HepG2 (cell line): ENCODE data around the gene PMM2. TPM values are rescaled to one million over a fixed set of nuclear protein-coding genes. Genes with fewer than 3 reads are reported as not detected.
A peak's percentile ranks its signal among the peaks of the same experiment; 100 is the strongest.

ENCODE experiments used
- CEBPG ChIP-seq: IDR thresholded peaks from 2 replicates; pipeline ENCODE4 v1.6.1; 2016
- CREB1 ChIP-seq, 2 experiments: fragments of 450-650 bp in 1 of 2; IDR thresholded peaks; 2 replicates each; pipeline ENCODE4 v1.6.1; 2016 to 2017; ENCODE audit warnings: control low read depth in 1 of 2, mild to moderate bottlenecking in 1 of 2, missing compliant biosample characterization in 1 of 2, missing genetic modification characterization in 1 of 2
- PAXIP1 ChIP-seq: sonication (generic); formaldehyde crosslinking; conservative IDR thresholded peaks from 2 replicates; pipeline ENCODE4 v1.4.0; 2020; ENCODE audit warnings: mild to moderate bottlenecking, missing genetic modification reagents, moderate library complexity
- YEATS2 ChIP-seq: sonication (generic); formaldehyde crosslinking; IDR thresholded peaks from 2 replicates; pipeline ENCODE4 v1.4.0; 2020; ENCODE audit warnings: missing genetic modification reagents, borderline replicate concordance
- ZNF687 ChIP-seq: sonication (generic); formaldehyde crosslinking; IDR thresholded peaks from 2 replicates; pipeline ENCODE4 v1.5.1; 2020; ENCODE audit warnings: mild to moderate bottlenecking, missing genetic modification reagents, moderate library complexity
- ZSCAN30 ChIP-seq: sonication (generic); formaldehyde crosslinking; IDR thresholded peaks from 2 replicates; pipeline ENCODE4 v1.5.0; 2020; ENCODE audit warnings: mild to moderate bottlenecking, missing genetic modification reagents
- polyA plus RNA-seq, 8 experiments: library from polyadenylated mRNA; depleted of rRNA in 3 of 8; stranded (reverse) in 7 of 8; unstranded in 1 of 8; fragments of >200 nt; fragmentation: Illumina TruSeq in 4 of 8; extraction: Trizol in 4 of 8; gene quantifications; 2 replicates each; pipeline versions ENCODE4 v1.2.1 to v1.2.3, GENCODE V29; 2011 to 2016; ENCODE audit warnings: low read depth in 4 of 8, missing spikeins in 1 of 8, mixed read lengths in 1 of 8; ENCODE audit not compliant: insufficient read depth in 1 of 8
- total RNA-seq, 5 experiments: library from RNA; depleted of rRNA; stranded (reverse); fragments of >200 nt; fragmentation: Illumina TruSeq; extraction: Trizol; gene quantifications; 2 replicates each; pipeline ENCODE4 v1.2.3, GENCODE V29; 2016; ENCODE audit warnings: low read depth in 1 of 5

The PMM2 gene
- total and polyA plus RNA-seq, 2 of the 13 experiments (the other 11 are each of a cell fraction or from before 2014, with no cell fraction given): 52.2 to 93.7 TPM

- TF ChIP-seq CEBPG (CRISPR knock-in tag) (peak; percentile 68), ZSCAN30 (CRISPR knock-in tag) (0 out of 2 replicates have a peak, but pooled peaks have one; percentile 28), ZNF687 (CRISPR knock-in tag) (peak; percentile 26), PAXIP1 (CRISPR knock-in tag) (no peak), YEATS2 (CRISPR knock-in tag) (0 out of 2 replicates have a peak, but pooled peaks have one; percentile 10), CREB1 (IDR thresholded peaks at IDR 0.05) (peak; percentile 51; the same call in 1 of the 2 replicates), CREB1 (CRISPR knock-in tag; IDR thresholded peaks at IDR 0.05) (no peak)
Observed at GRCh38 chr16:8872967-8873865, 75.6 kb downstream of the PMM2 start (continued).
